KMS-11 (cell line): ENCODE data around the gene RIN3.
"Not testable (repeated sequence)": the region's sequence is repeated elsewhere in the genome, so short reads cannot be mapped to it uniquely, and the experiment has no call there.

ENCODE experiments used
- H2AFZ ChIP-seq: fragments of 200-600 bp; sonication (generic); 2 replicates; pipeline ENCODE4 v1.6.1; 2016; ENCODE audit warnings: antibody characterized with exemption, mixed run types, low read depth
- H3K27ac ChIP-seq: fragments of 200-600 bp; sonication (generic); 2 replicates; pipeline ENCODE4 v1.6.1; 2016; ENCODE audit warnings: mild to moderate bottlenecking, mixed run types
- H3K27me3 ChIP-seq: fragments of 200-600 bp; sonication (generic); 2 replicates; pipeline ENCODE4 v1.6.1; 2017; ENCODE audit warnings: mild to moderate bottlenecking, low read depth, mixed run types, moderate library complexity; ENCODE audit not compliant: insufficient read depth
- H3K36me3 ChIP-seq: fragments of 200-600 bp; sonication (generic); 2 replicates; pipeline ENCODE4 v1.6.1; 2017; ENCODE audit warnings: mild to moderate bottlenecking, mixed run types; ENCODE audit not compliant: insufficient read depth
- H3K4me1 ChIP-seq: fragments of 200-600 bp; sonication (generic); 2 replicates; pipeline ENCODE4 v1.6.1; 2016; ENCODE audit warnings: mild to moderate bottlenecking, low read depth, mixed run types; ENCODE audit not compliant: poor library complexity, severe bottlenecking
- H3K4me2 ChIP-seq: fragments of 200-600 bp; sonication (generic); 2 replicates; pipeline ENCODE4 v1.7.0; 2016; ENCODE audit warnings: mild to moderate bottlenecking, mixed run types
- H3K4me3 ChIP-seq: fragments of 200-600 bp; sonication (generic); IDR thresholded peaks from 2 replicates; pipeline ENCODE4 v1.6.1; 2017; ENCODE audit warnings: low read depth, low read length, mixed read lengths; ENCODE audit not compliant: insufficient read depth
- H3K79me2 ChIP-seq: fragments of 200-600 bp; sonication (generic); 2 replicates; pipeline ENCODE4 v1.6.1; 2016; ENCODE audit warnings: low read depth, mixed run types; ENCODE audit not compliant: insufficient read depth
- H3K9ac ChIP-seq: fragments of 200-600 bp; sonication (generic); 2 replicates; pipeline ENCODE4 v1.6.1; 2016; ENCODE audit warnings: mild to moderate bottlenecking, mixed run types
- H4K20me1 ChIP-seq: fragments of 200-600 bp; sonication (generic); 2 replicates; pipeline ENCODE4 v1.6.1; 2016; ENCODE audit warnings: mild to moderate bottlenecking, mixed run types; ENCODE audit not compliant: insufficient read depth
- CTCF ChIP-seq: fragments of 200-600 bp; sonication (generic); conservative IDR thresholded peaks from 2 replicates; pipeline ENCODE4 v1.6.1; 2017; ENCODE audit warnings: low read depth, mild to moderate bottlenecking, antibody characterized with exemption, low read length, moderate library complexity, mixed read lengths

The RIN3 gene

GRCh38 chr14:92529903-92530302, 16.3 kb downstream of the RIN3 start:
- Histone ChIP-seq H3K27ac (no peak overlapping the region), H3K79me2 (no peaks in the 10 kb centered on the region), H3K4me2 (no peak overlapping the region), H3K36me3 (no peaks in the 10 kb centered on the region), H3K27me3 (no peaks in the 10 kb centered on the region), H3K9ac (no peak overlapping the region), H4K20me1 (no peaks in the 10 kb centered on the region), H3K4me1 (no peaks in the 10 kb centered on the region), H2AFZ (no peak overlapping the region), H3K4me3 (no peak overlapping the region)
- TF ChIP-seq CTCF = no peak

GRCh38 chr14:92531106-92531873, 17.7 kb downstream of the RIN3 start:
- H3K4me2 ChIP-seq = no peak overlapping the region
- H4K20me1 ChIP-seq = no peaks in the 10 kb centered on the region
- no peak overlapping the region for H3K4me3 ChIP-seq
- no peaks in the 10 kb centered on the region for H3K4me1 ChIP-seq
- H3K79me2 ChIP-seq = no peaks in the 10 kb centered on the region
- no peak overlapping the region for H2AFZ ChIP-seq
- no peaks in the 10 kb centered on the region for H3K27me3 ChIP-seq
- TF ChIP-seq CTCF = no peak
- H3K27ac ChIP-seq = no peak overlapping the region
- no peaks in the 10 kb centered on the region for H3K36me3 ChIP-seq
- no peak overlapping the region for H3K9ac ChIP-seq

- Histone ChIP-seq H3K27me3 (no peaks in the 10 kb centered on the region), H3K9ac (no peak overlapping the region), H4K20me1 (no peaks in the 10 kb centered on the region), H3K4me1 (no peaks in the 10 kb centered on the region), H2AFZ (no peak overlapping the region), H3K36me3 (no peaks in the 10 kb centered on the region), H3K4me3 (no peak overlapping the region), H3K27ac (no peak overlapping the region), H3K79me2 (no peaks in the 10 kb centered on the region), H3K4me2 (no peak overlapping the region)
- no peak for TF ChIP-seq CTCF
Observed at GRCh38 chr14:92532490-92533163, 19.0 kb downstream of the RIN3 start.

- Histone ChIP-seq H3K36me3 (no peaks in the 10 kb centered on the region), H3K27ac (no peak overlapping the region), H3K4me1 (no peaks in the 10 kb centered on the region), H3K4me3 (no peak overlapping the region), H4K20me1 (no peaks in the 10 kb centered on the region), H3K79me2 (no peaks in the 10 kb centered on the region), H2AFZ (no peak overlapping the region), H3K4me2 (no peak overlapping the region), H3K9ac (no peak overlapping the region), H3K27me3 (no peaks in the 10 kb centered on the region)
- TF ChIP-seq CTCF = no peak
Observed at GRCh38 chr14:92534932-92535643, 21.5 kb downstream of the RIN3 start.

- H3K36me3 ChIP-seq, H3K4me2 ChIP-seq, H3K27ac ChIP-seq, H3K4me3 ChIP-seq, H2AFZ ChIP-seq, H4K20me1 ChIP-seq, H3K9ac ChIP-seq, H3K27me3 ChIP-seq, H3K79me2 ChIP-seq, H3K4me1 ChIP-seq: not testable (repeated sequence)
Observed at GRCh38 chr14:92536231-92536630, 22.6 kb downstream of the RIN3 start.
